ENCODE data around the gene IGF1R.

- TF ChIP-seq CTCF (conservative IDR thresholded peaks at IDR 0.05 in 1 of 2, IDR thresholded peaks at IDR 0.05 in 1 of 2; ENCODE audit: extremely low read depth in 1 of 2, insufficient read depth in 1 of 2, low read depth in 1 of 2, low read length in 2 of 2) (no peak), EZH2 (IDR thresholded peaks at IDR 0.05; ENCODE audit: borderline replicate concordance, low read length) (no peak)
Observed at GRCh38 chr15:98861188-98861587, 212.8 kb downstream of the IGF1R start.

Measured in mammary epithelial cell (primary cell).